GM21447 (cell line): Measurements from ENCODE around the gene LRMDA.

Experiments used
- ATAC-seq: cut with Tn5 transposase; IDR thresholded peaks from one replicate; pipeline ENCODE4 v1.9.1; 2021; ENCODE audit not compliant: unreplicated experiment

LRMDA gene

GRCh38 chr10:76433161-76434005 lies 1002.0 kb downstream of the LRMDA start:
- ATAC-seq, result no peak

- no peak for ATAC-seq
Observed at GRCh38 chr10:76435157-76435556, 1003.7 kb downstream of the LRMDA start.

GRCh38 chr10:76436401-76436811 lies 1005.0 kb downstream of the LRMDA start:
- ATAC-seq, result no peak

GRCh38 chr10:76436981-76437380 lies 1005.6 kb downstream of the LRMDA start:
- ATAC-seq, result no peak

GRCh38 chr10:76440426-76440825 lies 1009.0 kb downstream of the LRMDA start:
- ATAC-seq, result no peak

- ATAC-seq, result no peak
Observed at GRCh38 chr10:76442113-76442512, 1010.7 kb downstream of the LRMDA start.

GRCh38 chr10:76444034-76444800 lies 1012.8 kb downstream of the LRMDA start:
- no peak for ATAC-seq

- no peak for ATAC-seq
Observed at GRCh38 chr10:76447578-76447977, 1016.2 kb downstream of the LRMDA start.

GRCh38 chr10:76451911-76452310 lies 1020.5 kb downstream of the LRMDA start:
- no peak for ATAC-seq

GRCh38 chr10:76453332-76453731 lies 1021.9 kb downstream of the LRMDA start:
- no peak for ATAC-seq

- no peak for ATAC-seq
Observed at GRCh38 chr10:76453997-76454396, 1022.6 kb downstream of the LRMDA start.

GRCh38 chr10:76454506-76455140 lies 1023.2 kb downstream of the LRMDA start:
- ATAC-seq, result no peak

- ATAC-seq, result no peak
Observed at GRCh38 chr10:76456197-76456596, 1024.8 kb downstream of the LRMDA start.

- no peak for ATAC-seq
Observed at GRCh38 chr10:76459016-76459730, 1027.7 kb downstream of the LRMDA start.

- no peak for ATAC-seq
Observed at GRCh38 chr10:76461024-76461423, 1029.6 kb downstream of the LRMDA start.

GRCh38 chr10:76463111-76463510 lies 1031.7 kb downstream of the LRMDA start:
- no peak for ATAC-seq

GRCh38 chr10:76466836-76467503 lies 1035.5 kb downstream of the LRMDA start:
- ATAC-seq, result no peak

- ATAC-seq, result no peak
Observed at GRCh38 chr10:76469675-76470074, 1038.3 kb downstream of the LRMDA start.

GRCh38 chr10:76479103-76479790 lies 1047.8 kb downstream of the LRMDA start:
- ATAC-seq, result no peak

- ATAC-seq, result no peak
Observed at GRCh38 chr10:76481178-76481577, 1049.8 kb downstream of the LRMDA start.
